Activated CD4-positive, alpha-beta T cell treated with anti-CD3 and anti-CD28 coated beads, Interleukin-2, amount 50 U/mL, for 4 hours (primary cell): Measurements from ENCODE around the gene SLFNL1.
A peak's percentile ranks its signal among the peaks of the same experiment; 100 is the strongest.

Experiments used
- DNase-seq, 2 experiments: peaks; one replicate each; pipeline ENCODE4 v3.0.0-alpha.2; 2020

The SLFNL1 gene

GRCh38 chr1:41019353-41019745, 2.2 kb downstream of the SLFNL1 start:
- DNase-seq, result no peak

- no peak for DNase-seq
These were observed 3.5 kb downstream of the SLFNL1 start for GRCh38 chr1:41018018-41018410.

GRCh38 chr1:41017141-41018017, 4.1 kb downstream of the SLFNL1 start:
- DNase-seq, result no peak

GRCh38 chr1:41015897-41016470, 5.5 kb downstream of the SLFNL1 start:
- DNase-seq, result no peak

GRCh38 chr1:41015281-41015896, 6.1 kb downstream of the SLFNL1 start:
- no peak for DNase-seq

- DNase-seq, result no peak
These were observed 6.7 kb downstream of the SLFNL1 start for GRCh38 chr1:41014871-41015270.

DNA sequence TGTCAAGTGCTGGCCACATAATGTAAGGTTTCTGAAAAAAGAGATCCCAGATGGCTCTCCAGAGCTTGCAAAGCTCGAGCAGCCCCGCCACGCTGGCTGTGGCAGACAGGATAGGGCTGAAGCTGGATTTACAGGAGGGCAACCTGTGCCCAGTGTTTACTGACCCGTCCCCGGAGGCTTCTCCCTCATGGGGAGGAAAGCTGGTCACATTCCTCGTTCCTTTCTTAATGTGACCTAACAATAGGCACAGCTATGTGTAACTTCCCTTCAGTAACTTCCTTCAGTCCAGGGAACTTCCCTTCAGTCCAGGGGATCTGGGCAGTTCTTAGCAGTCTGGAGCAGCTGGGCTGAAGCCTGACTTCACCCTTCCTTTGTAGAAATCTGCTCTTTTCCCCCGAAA, 7.7 kb downstream of the SLFNL1 start:
- DNase-seq, result no peak

DNA sequence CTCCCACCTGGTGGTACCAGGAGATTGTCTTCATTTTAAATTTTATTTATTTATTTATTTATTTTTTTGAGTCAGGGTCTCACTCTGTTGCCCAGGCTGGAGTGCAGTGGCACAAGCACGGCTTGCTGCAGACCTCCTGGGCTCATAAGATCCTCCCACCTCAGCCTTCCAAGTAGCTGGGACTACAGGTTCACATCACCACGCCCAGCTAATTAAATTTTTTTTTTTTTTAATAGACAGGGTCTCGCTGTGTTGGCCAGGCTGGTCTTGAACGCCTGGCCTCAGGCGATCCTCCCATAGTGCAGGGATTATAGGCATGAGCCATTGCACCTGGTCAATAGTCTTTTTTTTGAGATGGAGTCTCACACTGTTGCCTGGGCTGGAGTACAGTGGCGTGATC, 8.5 kb downstream of the SLFNL1 start:
- no peak for DNase-seq

GRCh38 chr1:41010345-41010744, 11.2 kb downstream of the SLFNL1 start:
- DNase-seq, result no peak

DNA sequence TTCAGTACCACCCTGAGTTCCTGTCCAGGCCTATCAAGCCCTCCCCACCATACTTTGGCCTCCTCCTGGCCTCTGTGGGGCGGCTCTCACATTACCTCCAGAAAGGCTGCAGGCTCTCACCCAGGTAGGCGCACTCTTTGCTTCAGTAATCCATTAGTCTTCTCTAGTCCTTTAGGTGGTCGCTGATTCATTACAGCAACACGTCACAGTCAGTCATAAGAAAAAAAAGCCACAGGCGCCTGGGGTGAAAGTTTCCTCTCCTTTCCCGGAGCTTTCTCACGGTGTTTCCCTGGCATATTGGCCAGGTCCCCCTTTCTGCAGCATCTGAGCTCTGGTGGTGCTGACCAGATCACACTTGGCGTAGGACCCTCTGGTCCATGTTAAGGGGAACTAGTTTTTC, 12.1 kb downstream of the SLFNL1 start:
- DNase-seq, result no peak

GRCh38 chr1:41006942-41007865, 14.3 kb downstream of the SLFNL1 start:
- no peak for DNase-seq

GRCh38 chr1:41005876-41006275, 15.6 kb downstream of the SLFNL1 start:
- DNase-seq, result no peak

GRCh38 chr1:41003640-41004220, 17.8 kb downstream of the SLFNL1 start:
- DNase-seq, result peak; percentile 81 to 82

GRCh38 chr1:41003127-41003639, 18.3 kb downstream of the SLFNL1 start:
- DNase-seq, result no peak

GRCh38 chr1:40998668-40999067, 22.9 kb downstream of the SLFNL1 start:
- no peak for DNase-seq

DNA sequence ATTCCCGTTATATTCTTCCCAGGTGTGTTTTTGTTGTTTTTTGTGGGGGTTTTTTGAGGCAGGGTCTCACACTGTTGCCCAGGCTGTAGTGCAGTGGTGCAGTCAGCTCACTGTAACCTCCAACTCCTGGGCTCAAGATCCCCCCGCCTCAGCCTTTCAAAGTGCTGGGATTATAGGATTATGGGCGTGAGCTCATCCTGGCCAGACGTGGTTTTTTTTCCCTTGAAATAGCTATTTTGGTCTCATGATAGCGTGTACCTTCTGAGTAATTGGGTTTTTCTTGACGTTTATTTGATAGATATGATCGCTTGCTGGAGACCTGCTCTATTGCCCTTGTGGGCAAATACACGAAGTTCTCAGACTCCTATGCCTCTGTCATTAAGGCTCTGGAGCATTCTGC, 24.4 kb downstream of the SLFNL1 start:
- DNase-seq, result no peak

DNA sequence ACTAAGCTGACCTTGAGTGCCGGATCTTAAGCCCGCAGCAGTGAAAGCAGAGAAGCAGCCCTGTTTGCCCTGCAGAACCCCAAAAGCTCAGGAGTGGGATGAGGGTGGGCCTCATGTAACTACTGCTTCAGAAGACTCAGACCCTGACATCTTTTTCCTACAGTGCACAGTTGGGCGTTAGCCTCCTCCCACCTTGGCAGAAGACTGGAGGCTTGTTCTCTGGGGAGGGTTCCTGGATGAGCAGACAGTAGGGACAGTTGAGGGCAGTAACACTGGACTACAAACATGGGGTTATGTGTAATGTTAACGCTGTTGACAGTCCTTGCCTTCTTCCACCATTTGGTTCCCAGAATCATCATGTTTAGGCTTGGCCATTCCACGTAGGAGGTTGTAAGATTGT, 32.5 kb downstream of the SLFNL1 start:
- no peak for DNase-seq

DNA sequence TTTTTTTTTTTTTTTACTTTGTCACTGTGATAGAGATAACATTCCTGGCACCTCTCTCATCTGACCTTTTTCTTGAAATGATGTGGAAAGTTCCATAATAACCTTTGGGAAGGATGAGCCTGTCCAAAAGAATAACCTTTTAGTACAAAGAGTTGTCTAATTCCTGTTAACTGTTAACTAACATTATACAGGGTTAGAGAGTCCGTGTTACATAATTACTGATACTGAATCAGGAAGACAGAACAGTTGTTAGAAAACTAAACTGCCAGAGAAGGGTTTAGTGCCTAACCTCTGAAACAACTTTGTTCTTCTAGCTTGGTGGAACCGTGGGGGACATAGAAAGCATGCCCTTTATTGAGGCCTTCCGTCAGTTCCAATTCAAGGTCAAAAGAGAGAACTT, 33.2 kb downstream of the SLFNL1 start:
- DNase-seq, result no peak

GRCh38 chr1:40987439-40988276, 33.9 kb downstream of the SLFNL1 start:
- no peak for DNase-seq

DNA sequence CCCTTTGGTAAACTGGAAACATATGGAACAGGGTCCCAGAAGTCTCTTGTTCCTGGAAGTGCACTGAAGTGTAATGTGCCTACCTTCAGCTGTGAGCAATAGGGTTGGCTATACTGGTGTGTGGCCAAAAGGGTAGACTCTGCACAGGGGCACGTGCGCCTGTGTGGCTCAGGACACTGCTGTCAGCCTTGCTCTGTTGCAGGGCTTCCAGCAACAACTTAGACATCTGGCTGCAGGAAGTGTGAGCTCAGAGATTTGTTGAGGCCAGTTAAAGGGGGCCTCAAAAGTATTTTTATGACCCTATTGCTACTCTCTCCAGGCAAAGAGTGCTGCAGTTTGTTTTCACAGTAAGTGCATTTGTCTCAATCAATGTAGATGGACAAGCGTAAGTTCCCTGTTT, 34.6 kb downstream of the SLFNL1 start:
- no peak for DNase-seq

- no peak for DNase-seq
These were observed 35.2 kb downstream of the SLFNL1 start for GRCh38 chr1:40986328-40986783.
